ENCODE data around the gene CCDC124.
"Not testable (repeated sequence)": the region's sequence is repeated elsewhere in the genome, so short reads cannot be mapped to it uniquely, and the experiment has no call there.

GRCh38 chr19:17919122-17919521 lies 13.7 kb upstream of the CCDC124 start:
- TF ChIP-seq CTCF (conservative IDR thresholded peaks at IDR 0.05 in 1 of 2, IDR thresholded peaks at IDR 0.05 in 1 of 2; ENCODE audit: extremely low read depth in 1 of 2, insufficient read depth in 1 of 2, low read depth in 1 of 2, low read length in 2 of 2); EZH2 (IDR thresholded peaks at IDR 0.05; ENCODE audit: borderline replicate concordance, low read length): not testable (repeated sequence)

All from mammary epithelial cell (primary cell).